ENCODE measurements around the gene SPON1. TPM values are rescaled to one million over a fixed set of nuclear protein-coding genes. Genes with fewer than 3 reads are reported as not detected.

Gene SPON1
- total and polyA plus RNA-seq, 2 experiments from 2014 or later: 2.4 to 5.4 TPM

GRCh38 chr11:14095882-14096281, 133.4 kb downstream of the SPON1 start:
- H3K4me1 ChIP-seq (ENCODE audit: insufficient read depth): peaks cover 8% of the 10 kb centered on the region; the same call in 1 of the 2 replicates
- in situ Hi-C loops (cut with MboI): no loop called here
- no peaks in the 10 kb centered on the region for H3F3A ChIP-seq (ENCODE audit: insufficient read depth)
- H3K9me3 ChIP-seq (ENCODE audit: low read depth): no peaks in the 10 kb centered on the region
- no peaks in the 10 kb centered on the region for H3K9me2 ChIP-seq (ENCODE audit: insufficient read depth)
- H3K27me3 ChIP-seq (replicated peaks; ENCODE audit: insufficient read depth): no peaks in the 10 kb centered on the region
- TF ChIP-seq EZH2 (IDR thresholded peaks at IDR 0.05; ENCODE audit: insufficient read depth, poor library complexity, severe bottlenecking) (no peak), EZH2phosphoT487 (IDR thresholded peaks at IDR 0.05; ENCODE audit: insufficient read depth, low read depth) (no peak)
- no peak overlapping the region for H3K27ac ChIP-seq
- no peak overlapping the region for H3K4me2 ChIP-seq (ENCODE audit: unreplicated experiment)
- no peak overlapping the region for H3K9ac ChIP-seq
- no peaks in the 10 kb centered on the region for H4K20me1 ChIP-seq (ENCODE audit: insufficient read depth)
- WGBS, 2 experiments (ENCODE audit: low coverage in 1 of 2, low lambda C conversion rate in 2 of 2, missing lambda C conversion rate in 2 of 2): 25 to 35% methylated on average over 1 of the region's 1 CpG
- no peak overlapping the region for H2AFZ ChIP-seq
- H3K36me3 ChIP-seq (ENCODE audit: low read depth): no peaks in the 10 kb centered on the region
- peak; percentile 63 for DNase-seq
- no peaks in the 10 kb centered on the region for H3K79me2 ChIP-seq (ENCODE audit: insufficient read depth)
- H3K4me3 ChIP-seq: no peak overlapping the region

- no peak overlapping the region for H3K27ac ChIP-seq
- H3K27me3 ChIP-seq (replicated peaks; ENCODE audit: insufficient read depth): no peaks in the 10 kb centered on the region
- H3K4me2 ChIP-seq (ENCODE audit: unreplicated experiment): no peak overlapping the region
- H3K36me3 ChIP-seq (ENCODE audit: low read depth): no peaks in the 10 kb centered on the region
- TF ChIP-seq EZH2phosphoT487 (IDR thresholded peaks at IDR 0.05; ENCODE audit: insufficient read depth, low read depth): no peak
- no peak for TF ChIP-seq EZH2 (IDR thresholded peaks at IDR 0.05; ENCODE audit: insufficient read depth, poor library complexity, severe bottlenecking)
- H3F3A ChIP-seq (ENCODE audit: insufficient read depth): no peaks in the 10 kb centered on the region
- H3K9ac ChIP-seq: no peak overlapping the region
- no peaks in the 10 kb centered on the region for H3K9me2 ChIP-seq (ENCODE audit: insufficient read depth)
- in situ Hi-C loops (cut with MboI): no loop called here
- DNase-seq: no peak
- H3K4me1 ChIP-seq (ENCODE audit: insufficient read depth): peaks cover 11% of the 10 kb centered on the region
- no peaks in the 10 kb centered on the region for H3K9me3 ChIP-seq (ENCODE audit: low read depth)
- no peaks in the 10 kb centered on the region for H4K20me1 ChIP-seq (ENCODE audit: insufficient read depth)
- no peak overlapping the region for H2AFZ ChIP-seq
- H3K79me2 ChIP-seq (ENCODE audit: insufficient read depth): no peaks in the 10 kb centered on the region
- no peak overlapping the region for H3K4me3 ChIP-seq
These were observed 134.1 kb downstream of the SPON1 start for GRCh38 chr11:14096606-14097005.

GRCh38 chr11:14101388-14101787, 138.9 kb downstream of the SPON1 start:
- no peaks in the 10 kb centered on the region for H3K9me2 ChIP-seq (ENCODE audit: insufficient read depth)
- peak overlapping the region; percentile 50 for H2AFZ ChIP-seq
- peaks cover 10% of the 10 kb centered on the region for H3K4me1 ChIP-seq (ENCODE audit: insufficient read depth)
- no peak overlapping the region for H3K9ac ChIP-seq
- no peaks in the 10 kb centered on the region for H3K9me3 ChIP-seq (ENCODE audit: low read depth)
- H3K4me3 ChIP-seq: no peak overlapping the region
- H4K20me1 ChIP-seq (ENCODE audit: insufficient read depth): no peaks in the 10 kb centered on the region
- no peak overlapping the region for H3K4me2 ChIP-seq (ENCODE audit: unreplicated experiment)
- no peak overlapping the region for H3K27ac ChIP-seq
- peak; percentile 46 for DNase-seq
- no peaks in the 10 kb centered on the region for H3F3A ChIP-seq (ENCODE audit: insufficient read depth)
- H3K36me3 ChIP-seq (ENCODE audit: low read depth): no peaks in the 10 kb centered on the region
- TF ChIP-seq EZH2phosphoT487 (IDR thresholded peaks at IDR 0.05; ENCODE audit: insufficient read depth, low read depth): no peak
- TF ChIP-seq EZH2 (IDR thresholded peaks at IDR 0.05; ENCODE audit: insufficient read depth, poor library complexity, severe bottlenecking): no peak
- in situ Hi-C loops (cut with MboI): no loop called here
- no peaks in the 10 kb centered on the region for H3K27me3 ChIP-seq (replicated peaks; ENCODE audit: insufficient read depth)
- no peaks in the 10 kb centered on the region for H3K79me2 ChIP-seq (ENCODE audit: insufficient read depth)

- H3K4me1 ChIP-seq (ENCODE audit: insufficient read depth): peaks cover 10% of the 10 kb centered on the region
- DNase-seq: no peak
- TF ChIP-seq EZH2phosphoT487 (IDR thresholded peaks at IDR 0.05; ENCODE audit: insufficient read depth, low read depth) (no peak), EZH2 (IDR thresholded peaks at IDR 0.05; ENCODE audit: insufficient read depth, poor library complexity, severe bottlenecking) (no peak)
- H3K27ac ChIP-seq: no peak overlapping the region
- H3K9me3 ChIP-seq (ENCODE audit: low read depth): no peaks in the 10 kb centered on the region
- no peaks in the 10 kb centered on the region for H3K27me3 ChIP-seq (replicated peaks; ENCODE audit: insufficient read depth)
- no peaks in the 10 kb centered on the region for H3F3A ChIP-seq (ENCODE audit: insufficient read depth)
- in situ Hi-C loops (cut with MboI): no loop called here
- H3K79me2 ChIP-seq (ENCODE audit: insufficient read depth): no peaks in the 10 kb centered on the region
- H4K20me1 ChIP-seq (ENCODE audit: insufficient read depth): no peaks in the 10 kb centered on the region
- WGBS, 2 experiments (ENCODE audit: low coverage in 1 of 2, low lambda C conversion rate in 2 of 2, missing lambda C conversion rate in 2 of 2): 96 to 97% methylated on average over 4 of the region's 4 CpGs
- H3K9ac ChIP-seq: no peak overlapping the region
- no peaks in the 10 kb centered on the region for H3K36me3 ChIP-seq (ENCODE audit: low read depth)
- H3K4me3 ChIP-seq: no peak overlapping the region
- no peaks in the 10 kb centered on the region for H3K9me2 ChIP-seq (ENCODE audit: insufficient read depth)
- no peak overlapping the region for H3K4me2 ChIP-seq (ENCODE audit: unreplicated experiment)
- H2AFZ ChIP-seq: no peak overlapping the region
These were observed 140.2 kb downstream of the SPON1 start for GRCh38 chr11:14102766-14103165.

GRCh38 chr11:14105446-14105845, 142.9 kb downstream of the SPON1 start:
- WGBS, 2 experiments (ENCODE audit: low coverage in 1 of 2, low lambda C conversion rate in 2 of 2, missing lambda C conversion rate in 2 of 2): 79 to 84% methylated on average over 1 of the region's 1 CpG

More at GRCh38 chr11:14105446-14105845, 142.9 kb downstream of the SPON1 start:
- Histone ChIP-seq H3K9ac (no peak overlapping the region), H3K4me2 (ENCODE audit: unreplicated experiment) (no peak overlapping the region), H4K20me1 (ENCODE audit: insufficient read depth) (no peaks in the 10 kb centered on the region), H3F3A (ENCODE audit: insufficient read depth) (no peaks in the 10 kb centered on the region), H3K27ac (no peak overlapping the region), H3K9me3 (ENCODE audit: low read depth) (no peaks in the 10 kb centered on the region), H3K4me1 (ENCODE audit: insufficient read depth) (peaks cover 10% of the 10 kb centered on the region), H2AFZ (no peak overlapping the region), H3K36me3 (ENCODE audit: low read depth) (no peaks in the 10 kb centered on the region), H3K4me3 (no peak overlapping the region), H3K27me3 (replicated peaks; ENCODE audit: insufficient read depth) (no peaks in the 10 kb centered on the region), H3K79me2 (ENCODE audit: insufficient read depth) (no peaks in the 10 kb centered on the region), H3K9me2 (ENCODE audit: insufficient read depth) (no peaks in the 10 kb centered on the region)
- no peak for DNase-seq
- TF ChIP-seq EZH2 (IDR thresholded peaks at IDR 0.05; ENCODE audit: insufficient read depth, poor library complexity, severe bottlenecking): no peak
- no peak for TF ChIP-seq EZH2phosphoT487 (IDR thresholded peaks at IDR 0.05; ENCODE audit: insufficient read depth, low read depth)
- in situ Hi-C loops (cut with MboI): no loop called here

Data from GM23248 (cell line).